Stomach smooth muscle (tissue), 2 donors: ENCODE results near the gene MCAM.

Experiments
- H3K27ac ChIP-seq: one replicate; pipeline ENCODE4 v1.7.0; 2013; ENCODE audit warnings: mild to moderate bottlenecking, low read length, inconsistent platforms
- H3K27me3 ChIP-seq, 2 donors: one replicate each; pipeline ENCODE4 v1.7.0; 2013; ENCODE audit warnings: low read length in 2 of 2; ENCODE audit not compliant: insufficient read depth in 2 of 2, control insufficient read depth in 1 of 2
- H3K36me3 ChIP-seq, 2 donors: one replicate each; pipeline ENCODE4 v1.7.0; 2013; ENCODE audit warnings: low read length in 2 of 2; ENCODE audit not compliant: control insufficient read depth in 2 of 2, insufficient read depth in 2 of 2
- H3K4me1 ChIP-seq: one replicate; pipeline ENCODE4 v1.7.0; 2013; ENCODE audit warnings: low read length; ENCODE audit not compliant: control insufficient read depth, insufficient read depth
- H3K4me3 ChIP-seq, 2 donors: one replicate each; pipeline ENCODE4 v1.7.0; 2013; ENCODE audit warnings: low read length in 2 of 2
- H3K9ac ChIP-seq, 2 donors: one replicate each; pipeline ENCODE4 v1.7.0; 2013; ENCODE audit warnings: low read length in 2 of 2, mild to moderate bottlenecking in 1 of 2
- H3K9me3 ChIP-seq, 2 donors: one replicate each; pipeline ENCODE4 v1.7.0; 2013; ENCODE audit warnings: low read length in 2 of 2; ENCODE audit not compliant: control insufficient read depth in 2 of 2
- donor health status: healthy.
- donor health status: Pancreatic carcinoma.

The MCAM gene

GRCh38 chr11:119285431-119285830 lies 31.5 kb downstream of the MCAM start:
- Histone ChIP-seq H3K27me3 (no peaks in the 10 kb centered on the region), H3K4me1 (peaks cover 4% of the 10 kb centered on the region), H3K4me3 (no peak overlapping the region), H3K9ac (no peak overlapping the region), H3K9me3 (no peaks in the 10 kb centered on the region), H3K36me3 (peaks cover 12 to 13% of the 10 kb centered on the region in 2 donors), H3K27ac (no peak overlapping the region)

GRCh38 chr11:119284344-119285157 lies 32.4 kb downstream of the MCAM start:
- H3K9me3 ChIP-seq: no peaks in the 10 kb centered on the region
- H3K9ac ChIP-seq: no peak overlapping the region
- H3K27me3 ChIP-seq: no peaks in the 10 kb centered on the region
- no peak overlapping the region for H3K4me3 ChIP-seq
- peaks cover 4% of the 10 kb centered on the region for H3K4me1 ChIP-seq
- H3K36me3 ChIP-seq: peaks cover 12 to 17% of the 10 kb centered on the region in 2 donors
- H3K27ac ChIP-seq: no peak overlapping the region

GRCh38 chr11:119282495-119282894 lies 34.4 kb downstream of the MCAM start:
- Histone ChIP-seq H3K4me1 (peaks cover 4% of the 10 kb centered on the region), H3K4me3 (no peak overlapping the region), H3K27ac (no peak overlapping the region), H3K9ac (no peak overlapping the region), H3K36me3 (peaks cover 19 to 30% of the 10 kb centered on the region in 2 donors), H3K9me3 (no peaks in the 10 kb centered on the region), H3K27me3 (no peaks in the 10 kb centered on the region)

GRCh38 chr11:119277660-119278059 lies 39.3 kb downstream of the MCAM start:
- Histone ChIP-seq H3K27me3 (no peaks in the 10 kb centered on the region), H3K36me3 (peaks cover 17 to 28% of the 10 kb centered on the region in 2 donors), H3K4me3 (no peak overlapping the region), H3K27ac (no peak overlapping the region), H3K9me3 (no peaks in the 10 kb centered on the region), H3K4me1 (no peaks in the 10 kb centered on the region), H3K9ac (no peak overlapping the region)

GRCh38 chr11:119273721-119274120 lies 43.2 kb downstream of the MCAM start:
- H3K27ac ChIP-seq: no peak overlapping the region
- H3K9me3 ChIP-seq: no peaks in the 10 kb centered on the region
- no peaks in the 10 kb centered on the region for H3K4me1 ChIP-seq
- no peaks in the 10 kb centered on the region for H3K27me3 ChIP-seq
- H3K36me3 ChIP-seq: peaks cover 14 to 18% of the 10 kb centered on the region in 2 donors
- H3K9ac ChIP-seq: no peak overlapping the region
- no peak overlapping the region for H3K4me3 ChIP-seq

- H3K9ac ChIP-seq: no peak overlapping the region
- H3K4me1 ChIP-seq: no peaks in the 10 kb centered on the region
- peaks cover 0 to 3% of the 10 kb centered on the region in 2 donors for H3K36me3 ChIP-seq
- H3K4me3 ChIP-seq: no peak overlapping the region
- H3K27me3 ChIP-seq: no peaks in the 10 kb centered on the region
- H3K27ac ChIP-seq: no peak overlapping the region
- H3K9me3 ChIP-seq: no peaks in the 10 kb centered on the region
These were observed 49.3 kb downstream of the MCAM start for GRCh38 chr11:119267645-119268044.

- H3K9me3 ChIP-seq: no peaks in the 10 kb centered on the region
- H3K4me3 ChIP-seq: no peak overlapping the region
- no peaks in the 10 kb centered on the region for H3K27me3 ChIP-seq
- H3K4me1 ChIP-seq: no peaks in the 10 kb centered on the region
- H3K27ac ChIP-seq: no peak overlapping the region
- no peak overlapping the region for H3K9ac ChIP-seq
- no peaks in the 10 kb centered on the region for H3K36me3 ChIP-seq
These were observed 50.2 kb downstream of the MCAM start for GRCh38 chr11:119266517-119267255.

- no peaks in the 10 kb centered on the region for H3K36me3 ChIP-seq
- H3K4me1 ChIP-seq: no peaks in the 10 kb centered on the region
- no peak overlapping the region for H3K4me3 ChIP-seq
- no peak overlapping the region for H3K9ac ChIP-seq
- H3K27me3 ChIP-seq: no peaks in the 10 kb centered on the region
- H3K27ac ChIP-seq: no peak overlapping the region
- no peaks in the 10 kb centered on the region for H3K9me3 ChIP-seq
These were observed 50.9 kb downstream of the MCAM start for GRCh38 chr11:119266063-119266462.

GRCh38 chr11:119263352-119263940 lies 53.5 kb downstream of the MCAM start:
- no peaks in the 10 kb centered on the region for H3K4me1 ChIP-seq
- H3K36me3 ChIP-seq: no peaks in the 10 kb centered on the region
- H3K9me3 ChIP-seq: no peaks in the 10 kb centered on the region
- H3K9ac ChIP-seq: no peak overlapping the region
- no peak overlapping the region for H3K27ac ChIP-seq
- no peaks in the 10 kb centered on the region for H3K27me3 ChIP-seq
- no peak overlapping the region for H3K4me3 ChIP-seq

- no peaks in the 10 kb centered on the region for H3K36me3 ChIP-seq
- no peak overlapping the region for H3K27ac ChIP-seq
- H3K4me3 ChIP-seq: no peak overlapping the region
- H3K27me3 ChIP-seq: no peaks in the 10 kb centered on the region
- H3K4me1 ChIP-seq: no peaks in the 10 kb centered on the region
- H3K9me3 ChIP-seq: no peaks in the 10 kb centered on the region
- no peak overlapping the region for H3K9ac ChIP-seq
These were observed 54.1 kb downstream of the MCAM start for GRCh38 chr11:119262668-119263351.
